Measurements from ENCODE around the gene DNASE1L2.

GRCh38 chr16:2237102-2237482 lies 848 bp downstream of the DNASE1L2 start:
- TF ChIP-seq CTCF (conservative IDR thresholded peaks at IDR 0.05; ENCODE audit: low read length) = no peak
- TF ChIP-seq EZH2phosphoT487 (IDR thresholded peaks at IDR 0.05; ENCODE audit: borderline replicate concordance, low read depth, low read length) = no peak

All from OCI-LY7 (cell line).